Coronary artery (tissue), 2 donors: ENCODE measurements around the gene MACROD2.

Source experiments
- DNase-seq: peaks from one replicate; pipeline ENCODE4 v3.0.0-alpha.2; 2017; ENCODE audit warnings: low spot score
- H3K27ac ChIP-seq, 2 donors: fragments of 200-600 bp; sonication (generic); one replicate each; pipeline ENCODE4 v1.5.1; 2016 to 2019
- H3K4me3 ChIP-seq: fragments of 200-600 bp; sonication (generic); 2 replicates; pipeline ENCODE4 v1.5.1; 2016; ENCODE audit warnings: mild to moderate bottlenecking, moderate library complexity
- TF ChIP-seq, protein P1 (sequence below): fragments of 200-600 bp; sonication (generic); IDR thresholded peaks from one replicate; pipeline ENCODE4 v1.5.1; 2019; ENCODE audit warnings: antibody characterized with exemption

MACROD2 gene

DNA sequence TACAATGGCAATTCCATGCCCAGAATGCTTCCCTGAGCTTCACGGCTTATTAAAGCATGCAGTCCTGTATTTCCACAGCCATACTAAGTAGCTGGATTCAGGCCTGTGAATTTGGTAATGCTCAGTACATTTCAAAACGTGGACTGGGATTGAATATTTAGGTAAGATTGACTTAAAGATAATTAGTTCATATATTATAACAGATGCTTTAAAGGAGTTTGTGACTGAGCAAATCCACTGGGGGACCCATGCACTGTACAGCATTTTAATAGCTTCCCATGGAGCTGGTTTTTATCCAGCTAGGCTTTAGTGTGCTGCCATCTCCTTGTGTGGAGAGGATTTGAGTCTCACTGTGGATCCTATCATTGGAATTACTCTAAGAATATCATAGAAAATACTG lies 763.0 kb downstream of the MACROD2 start:
- TF ChIP-seq, protein P1, sequence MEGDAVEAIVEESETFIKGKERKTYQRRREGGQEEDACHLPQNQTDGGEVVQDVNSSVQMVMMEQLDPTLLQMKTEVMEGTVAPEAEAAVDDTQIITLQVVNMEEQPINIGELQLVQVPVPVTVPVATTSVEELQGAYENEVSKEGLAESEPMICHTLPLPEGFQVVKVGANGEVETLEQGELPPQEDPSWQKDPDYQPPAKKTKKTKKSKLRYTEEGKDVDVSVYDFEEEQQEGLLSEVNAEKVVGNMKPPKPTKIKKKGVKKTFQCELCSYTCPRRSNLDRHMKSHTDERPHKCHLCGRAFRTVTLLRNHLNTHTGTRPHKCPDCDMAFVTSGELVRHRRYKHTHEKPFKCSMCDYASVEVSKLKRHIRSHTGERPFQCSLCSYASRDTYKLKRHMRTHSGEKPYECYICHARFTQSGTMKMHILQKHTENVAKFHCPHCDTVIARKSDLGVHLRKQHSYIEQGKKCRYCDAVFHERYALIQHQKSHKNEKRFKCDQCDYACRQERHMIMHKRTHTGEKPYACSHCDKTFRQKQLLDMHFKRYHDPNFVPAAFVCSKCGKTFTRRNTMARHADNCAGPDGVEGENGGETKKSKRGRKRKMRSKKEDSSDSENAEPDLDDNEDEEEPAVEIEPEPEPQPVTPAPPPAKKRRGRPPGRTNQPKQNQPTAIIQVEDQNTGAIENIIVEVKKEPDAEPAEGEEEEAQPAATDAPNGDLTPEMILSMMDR: no peak
- no peak overlapping the region for H3K27ac ChIP-seq
- no peak for DNase-seq

DNA sequence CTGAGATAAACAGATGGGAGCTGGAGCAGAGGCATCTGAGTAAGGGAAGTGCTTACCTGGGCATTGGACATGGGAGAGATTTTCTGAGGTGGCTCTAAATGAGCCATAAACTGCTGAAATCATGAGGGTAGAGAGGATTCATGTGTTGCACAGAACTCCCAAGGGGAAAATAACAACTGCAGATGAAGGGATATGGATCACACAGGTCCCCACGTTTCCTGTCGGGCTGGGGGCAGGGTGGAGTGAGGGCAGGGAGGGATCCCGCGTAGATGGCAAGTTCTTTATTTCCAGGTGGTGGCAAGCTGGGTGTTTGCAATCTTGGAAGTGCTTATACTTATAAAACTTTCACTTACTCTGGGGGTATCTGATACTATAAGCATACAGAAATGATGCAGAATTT lies 764.7 kb downstream of the MACROD2 start:
- Histone ChIP-seq H3K27ac (no peak overlapping the region), H3K4me3 (no peak overlapping the region)
- TF ChIP-seq, protein P1: no peak
- DNase-seq: no peak

More for the DNA sequence above, 763.0 kb downstream of the MACROD2 start:
- H3K4me3 ChIP-seq: no peak overlapping the region

DNA sequence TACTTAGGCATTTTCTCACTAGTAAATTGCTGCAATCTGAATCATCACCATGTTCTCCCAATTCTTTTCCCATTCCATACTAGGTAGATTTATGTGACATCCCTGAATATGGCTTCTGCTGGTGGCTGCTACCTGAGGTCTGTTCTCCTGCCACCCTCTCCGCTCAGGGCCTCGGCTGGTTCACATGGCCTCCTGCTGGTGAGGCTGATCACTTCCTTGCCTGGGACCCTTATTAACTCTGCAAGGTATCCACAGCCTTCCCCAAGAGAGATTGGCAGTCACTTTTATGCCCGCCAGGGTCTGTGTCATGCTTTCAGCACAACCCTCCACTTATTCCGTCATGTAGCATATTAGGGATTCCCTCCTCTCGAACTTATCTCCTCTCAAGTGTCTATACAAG lies 766.6 kb downstream of the MACROD2 start:
- Histone ChIP-seq H3K27ac (no peak overlapping the region), H3K4me3 (no peak overlapping the region)
- TF ChIP-seq, protein P1: no peak
- no peak for DNase-seq

DNA sequence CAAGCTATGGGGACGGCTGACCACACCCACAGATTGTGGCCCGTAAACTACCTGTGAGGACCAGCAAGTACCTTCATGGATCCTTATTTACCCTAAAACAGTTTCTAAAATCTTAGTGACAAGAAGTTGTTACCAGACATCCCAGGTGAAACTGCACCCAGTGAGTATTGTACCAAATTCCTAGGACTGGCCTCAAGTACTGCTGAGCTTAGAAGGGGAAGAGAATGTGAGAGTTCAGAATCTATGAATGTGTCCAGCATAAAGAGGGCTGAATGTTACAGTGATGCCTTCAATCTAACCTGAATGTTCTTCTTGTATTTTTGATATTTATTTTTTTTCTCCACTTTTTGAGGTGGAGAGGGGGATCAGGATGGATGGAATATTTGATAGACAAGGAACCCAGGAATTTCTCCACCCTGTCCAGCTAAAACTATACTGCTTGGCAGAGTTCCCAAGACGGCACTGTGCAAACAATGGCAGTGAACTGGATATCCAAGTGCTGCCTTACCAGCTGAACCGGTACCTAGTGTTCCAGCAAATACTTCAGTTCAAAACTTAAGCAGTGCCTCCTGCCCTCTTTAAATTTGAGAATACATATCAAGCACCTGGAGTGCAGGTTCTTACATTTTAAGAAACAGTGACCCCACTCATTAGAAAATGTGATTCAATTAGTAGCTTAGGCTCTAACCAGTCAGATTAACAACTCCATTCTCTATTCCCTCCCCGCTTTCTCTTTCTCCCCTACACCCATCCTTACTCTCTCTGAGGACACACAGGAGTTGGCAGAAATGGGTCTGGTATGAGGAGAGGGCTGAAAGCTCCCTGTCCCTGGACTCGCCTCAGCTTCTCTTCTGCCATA lies 769.4 kb downstream of the MACROD2 start:
- TF ChIP-seq, protein P1: no peak
- DNase-seq: no peak
- Histone ChIP-seq H3K27ac (no peak overlapping the region), H3K4me3 (no peak overlapping the region)

DNA sequence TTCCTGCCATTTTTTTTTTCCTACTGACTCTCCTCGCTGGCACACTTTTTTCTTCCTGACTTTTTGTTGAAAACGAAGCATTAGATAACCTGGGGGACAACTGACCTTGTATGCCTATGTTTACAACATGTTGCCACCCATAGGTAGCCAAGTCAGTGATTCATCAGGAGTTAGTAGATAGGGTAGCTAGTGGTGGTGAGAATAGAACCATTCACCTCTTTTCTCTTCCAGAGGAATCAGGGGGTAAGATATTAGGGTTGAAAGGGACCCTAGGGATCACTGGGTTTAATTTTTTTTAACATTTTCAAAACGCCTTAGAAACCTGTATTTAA lies 770.0 kb downstream of the MACROD2 start:
- no peak overlapping the region for H3K27ac ChIP-seq

DNA sequence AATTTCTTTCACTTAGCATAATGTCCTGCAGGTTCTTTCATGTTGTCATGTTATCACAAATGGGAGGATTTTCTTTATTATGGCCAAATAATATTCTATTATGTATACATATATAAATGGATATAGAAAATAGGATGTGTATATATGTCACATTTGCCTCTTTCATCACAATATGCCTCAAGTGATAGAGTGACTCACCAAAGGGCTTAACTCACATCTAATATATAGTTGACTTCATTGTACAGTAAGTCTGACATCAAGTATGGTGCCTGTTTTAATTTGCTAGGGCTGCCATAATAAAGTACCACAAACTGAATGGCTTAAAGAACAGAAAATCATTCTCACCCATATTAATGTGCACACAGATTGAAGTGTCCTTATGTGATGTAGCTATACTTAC lies 778.2 kb downstream of the MACROD2 start:
- H3K4me3 ChIP-seq: no peak overlapping the region
- TF ChIP-seq, protein P1: no peak
- no peak for DNase-seq

More for the DNA sequence above, 770.0 kb downstream of the MACROD2 start:
- H3K4me3 ChIP-seq: no peak overlapping the region
- no peak for DNase-seq
- TF ChIP-seq, protein P1: no peak

DNA sequence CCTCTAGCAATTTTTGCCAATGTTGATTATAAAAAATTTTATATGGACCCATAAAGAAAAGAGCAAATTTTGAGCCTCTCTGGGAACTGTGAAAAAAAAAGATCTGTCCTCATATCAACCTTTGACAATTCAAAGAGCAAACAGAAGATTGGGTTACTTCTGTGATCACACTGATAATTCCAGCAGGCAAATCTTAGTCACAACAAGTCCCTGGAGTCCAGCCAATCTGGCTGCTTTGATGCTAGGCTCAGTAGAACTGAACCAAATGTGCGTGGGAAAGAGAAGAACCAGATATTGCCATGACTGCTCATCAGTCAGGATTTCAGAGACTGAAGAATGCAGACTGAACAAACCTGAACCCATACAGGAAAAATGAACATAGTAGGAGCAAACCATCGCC lies 780.5 kb downstream of the MACROD2 start:
- DNase-seq: no peak
- no peak overlapping the region for H3K27ac ChIP-seq
- TF ChIP-seq, protein P1: no peak
- H3K4me3 ChIP-seq: no peak overlapping the region

More for the DNA sequence above, 778.2 kb downstream of the MACROD2 start:
- no peak overlapping the region for H3K27ac ChIP-seq
